ENCODE measurements around the gene DCDC1. TPM values are rescaled to one million over a fixed set of nuclear protein-coding genes. Genes with fewer than 3 reads are reported as not detected.
"Not testable (repeated sequence)": the region's sequence is repeated elsewhere in the genome, so short reads cannot be mapped to it uniquely, and the experiment has no call there.

DCDC1 gene
- total and polyA plus RNA-seq, 12 donors = 0.01 to 0.18 (median 0.09) TPM; not detected in 9

- H3K9me3 ChIP-seq = peaks cover 0 to 19% (median 4%) of the 10 kb centered on the region in 11 donors
- no peak overlapping the region for H3K27ac ChIP-seq
- H3K4me3 ChIP-seq = no peak overlapping the region
- H3K36me3 ChIP-seq = no peaks in the 10 kb centered on the region
- ATAC-seq (no peak), DNase-seq (no peak)
- intact Hi-C loops (cut with DNase I) = loop anchor here in 3 of 10 donors (10.0 kb wide), 3 partner anchors 77 to 1207 kb away; no protein-coding TSS in a partner anchor
- TF ChIP-seq CTCF (IDR thresholded peaks at IDR 0.05) = no peak
- no peaks in the 10 kb centered on the region for H3K4me1 ChIP-seq
- H3K27me3 ChIP-seq = peaks cover 0 to 7% (median 0%) of the 10 kb centered on the region in 7 donors
Measured at GRCh38 chr11:30967579-30967978, 402.0 kb downstream of the DCDC1 start.

GRCh38 chr11:30960387-30960992 is 409.0 kb downstream of the DCDC1 start:
- intact Hi-C loops (cut with DNase I) = loop anchor here in 4 of 10 donors (1.0 to 10.0 kb wide), 4 partner anchors 84 to 1214 kb away; no protein-coding TSS in a partner anchor
- H3K27ac ChIP-seq = no peak overlapping the region
- 2 to 3% methylated on average over 2 of the region's 2 CpGs for WGBS, 2 donors
- peaks cover 0 to 7% (median 0%) of the 10 kb centered on the region in 7 donors for H3K27me3 ChIP-seq
- H3K4me1 ChIP-seq = no peaks in the 10 kb centered on the region
- ATAC-seq (peak in 1 of 8 donors; percentile 25), DNase-seq (no peak)
- H3K4me3 ChIP-seq = no peak overlapping the region
- no peaks in the 10 kb centered on the region for H3K9me3 ChIP-seq
- peak; percentile 15 to 73 (median 49) for TF ChIP-seq CTCF (IDR thresholded peaks at IDR 0.05)
- no peaks in the 10 kb centered on the region for H3K36me3 ChIP-seq

GRCh38 chr11:30956751-30957150 is 412.8 kb downstream of the DCDC1 start:
- WGBS, 2 donors = 75 to 76% methylated on average over 3 of the region's 3 CpGs
- intact Hi-C loops (cut with DNase I) = loop anchor here in 3 of 10 donors (5.0 to 10.0 kb wide), 2 partner anchors 86 to 88 kb away; no protein-coding TSS in a partner anchor
- ATAC-seq (no peak), DNase-seq (no peak)
- Histone ChIP-seq H3K9me3 (no peaks in the 10 kb centered on the region), H3K4me1 (no peaks in the 10 kb centered on the region), H3K36me3 (no peaks in the 10 kb centered on the region), H3K27ac (no peak overlapping the region), H3K27me3 (peaks cover 0 to 4% (median 0%) of the 10 kb centered on the region in 7 donors), H3K4me3 (no peak overlapping the region)
- TF ChIP-seq CTCF (IDR thresholded peaks at IDR 0.05) = no peak

GRCh38 chr11:30949838-30950237 is 419.7 kb downstream of the DCDC1 start:
- Histone ChIP-seq H3K9me3 (peaks cover 0 to 34% (median 7%) of the 10 kb centered on the region in 11 donors), H3K27ac (no peak overlapping the region), H3K4me3 (no peak overlapping the region), H3K36me3 (no peaks in the 10 kb centered on the region), H3K27me3 (no peaks in the 10 kb centered on the region), H3K4me1 (no peaks in the 10 kb centered on the region)
- 92 to 93% methylated on average over 3 of the region's 3 CpGs for WGBS, 2 donors
- DNase-seq (no peak), ATAC-seq (no peak)
- no peak for TF ChIP-seq CTCF (IDR thresholded peaks at IDR 0.05)
- intact Hi-C loops (cut with DNase I) = loop anchor here in 3 of 10 donors (10.0 kb wide), 2 partner anchors 55 to 95 kb away; no protein-coding TSS in a partner anchor

GRCh38 chr11:30947715-30948114 is 421.8 kb downstream of the DCDC1 start:
- DNase-seq, H3K4me3 ChIP-seq, H3K27me3 ChIP-seq, H3K36me3 ChIP-seq, H3K4me1 ChIP-seq, ATAC-seq, H3K27ac ChIP-seq: not testable (repeated sequence)
- peaks cover 0 to 34% (median 7%) of the 10 kb centered on the region in 11 donors for H3K9me3 ChIP-seq
- 69 to 75% methylated on average over 1 of the region's 1 CpG for WGBS, 2 donors
- intact Hi-C loops (cut with DNase I) = loop anchor here in 1 of 10 donors (10.0 kb wide), 1 partner anchor 57 kb away; no protein-coding TSS in a partner anchor

All from heart right ventricle (tissue), 16 donors.